Gastroesophageal sphincter (tissue), 3 donors: Measurements from ENCODE around the gene GATC.

Source experiments
- EP300 ChIP-seq: sonication (generic); formaldehyde crosslinking; IDR thresholded peaks from one replicate; pipeline ENCODE4 v1.6.1; 2017; ENCODE audit warnings: antibody characterized with exemption, mild to moderate bottlenecking
- POLR2A ChIP-seq, 2 donors: fragments of 450-650 bp; IDR thresholded peaks; one replicate each; pipeline ENCODE4 v1.6.1; 2017; ENCODE audit warnings: antibody characterized with exemption in 2 of 2, mild to moderate bottlenecking in 2 of 2, moderate library complexity in 1 of 2
- POLR2AphosphoS5 ChIP-seq: sonication (generic); formaldehyde crosslinking; IDR thresholded peaks from one replicate; pipeline ENCODE4 v1.6.1; 2017; ENCODE audit warnings: antibody characterized with exemption
- TF ChIP-seq, protein P1 (sequence below), 4 experiments: fragments of 200-600 bp in 2 of 4; fragments of 450-650 bp in 2 of 4; sonication (generic) in 1 of 4; IDR thresholded peaks; one replicate each; pipeline ENCODE4 v1.5.1; 2017 to 2019; ENCODE audit warnings: antibody characterized with exemption in 4 of 4, mild to moderate bottlenecking in 2 of 4, moderate library complexity in 2 of 4

DNA sequence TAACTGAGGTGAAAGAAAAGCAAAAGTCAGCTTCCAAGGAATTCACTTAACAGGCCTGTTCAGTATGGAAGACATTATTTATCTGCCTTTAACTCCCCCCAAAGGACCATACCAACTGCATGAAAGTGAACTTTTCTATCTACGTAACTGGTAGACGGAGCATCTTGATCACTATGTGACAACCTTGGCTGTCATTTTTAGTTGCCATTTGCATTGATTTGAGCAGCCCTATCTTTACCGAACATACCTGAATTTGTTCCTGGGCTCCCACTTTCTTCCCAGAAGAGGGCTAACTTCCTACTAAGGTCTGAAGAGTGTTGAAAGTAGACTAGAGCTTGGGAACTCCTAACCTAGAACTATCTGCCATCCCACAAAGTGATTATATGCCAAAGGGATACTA lies 13.9 kb downstream of the GATC start:
- TF ChIP-seq, protein P1, sequence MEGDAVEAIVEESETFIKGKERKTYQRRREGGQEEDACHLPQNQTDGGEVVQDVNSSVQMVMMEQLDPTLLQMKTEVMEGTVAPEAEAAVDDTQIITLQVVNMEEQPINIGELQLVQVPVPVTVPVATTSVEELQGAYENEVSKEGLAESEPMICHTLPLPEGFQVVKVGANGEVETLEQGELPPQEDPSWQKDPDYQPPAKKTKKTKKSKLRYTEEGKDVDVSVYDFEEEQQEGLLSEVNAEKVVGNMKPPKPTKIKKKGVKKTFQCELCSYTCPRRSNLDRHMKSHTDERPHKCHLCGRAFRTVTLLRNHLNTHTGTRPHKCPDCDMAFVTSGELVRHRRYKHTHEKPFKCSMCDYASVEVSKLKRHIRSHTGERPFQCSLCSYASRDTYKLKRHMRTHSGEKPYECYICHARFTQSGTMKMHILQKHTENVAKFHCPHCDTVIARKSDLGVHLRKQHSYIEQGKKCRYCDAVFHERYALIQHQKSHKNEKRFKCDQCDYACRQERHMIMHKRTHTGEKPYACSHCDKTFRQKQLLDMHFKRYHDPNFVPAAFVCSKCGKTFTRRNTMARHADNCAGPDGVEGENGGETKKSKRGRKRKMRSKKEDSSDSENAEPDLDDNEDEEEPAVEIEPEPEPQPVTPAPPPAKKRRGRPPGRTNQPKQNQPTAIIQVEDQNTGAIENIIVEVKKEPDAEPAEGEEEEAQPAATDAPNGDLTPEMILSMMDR (IDR thresholded peaks at IDR 0.05): no peak
- TF ChIP-seq POLR2A (IDR thresholded peaks at IDR 0.05) (no peak), POLR2AphosphoS5 (no peak), EP300 (no peak)
